ENCODE measurements around the gene SLX9. TPM values are rescaled to one million over a fixed set of nuclear protein-coding genes. Genes with fewer than 3 reads are reported as not detected.

The SLX9 gene
- total RNA-seq, 2 experiments from 2014 or later = 18.6 to 61.6 TPM

DNA sequence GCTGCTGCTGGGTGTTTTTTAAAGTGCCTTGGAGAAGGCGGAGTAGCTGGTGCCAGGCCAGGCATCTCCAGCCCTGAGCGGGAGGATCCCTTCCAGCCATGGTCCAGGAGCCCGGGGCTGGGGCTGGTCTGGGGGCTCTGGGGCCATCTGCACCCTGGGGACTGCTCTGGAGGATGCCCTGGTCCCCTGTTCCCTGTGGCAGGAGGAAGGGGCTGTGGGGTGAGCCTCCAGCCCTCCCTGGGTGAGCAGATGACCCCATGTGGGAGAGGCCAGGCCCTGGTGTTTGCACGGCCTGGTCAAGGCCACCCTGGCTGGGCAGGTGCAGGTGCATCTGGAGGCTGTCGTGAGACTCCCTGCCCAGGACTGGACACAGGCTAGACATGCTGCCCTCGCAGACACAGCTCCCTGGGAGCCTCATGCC lies 56.7 kb downstream of the SLX9 start:
- no TSS peak for BruUV-seq (replicated peaks)
- Histone ChIP-seq H3K9me2 (ENCODE audit: insufficient read depth, low read length) (no peaks in the 10 kb centered on the region), H3K36me3 (ENCODE audit: insufficient read depth, low read length) (no peaks in the 10 kb centered on the region), H3K4me3 (ENCODE audit: low read depth, low read length, poor library complexity, severe bottlenecking) (no peak overlapping the region), H2AFZ (ENCODE audit: low read length) (no peak overlapping the region), H3K4me1 (ENCODE audit: insufficient read depth, low read length, poor library complexity, severe bottlenecking) (no peaks in the 10 kb centered on the region), H3K27ac (ENCODE audit: low read depth, low read length, poor library complexity, severe bottlenecking) (no peak overlapping the region), H3K4me2 (ENCODE audit: low read length) (no peak overlapping the region), H3K9me3 (ENCODE audit: low read length) (no peaks in the 10 kb centered on the region), H3K79me2 (ENCODE audit: insufficient read depth, low read depth, low read length) (no peaks in the 10 kb centered on the region), H4K20me1 (ENCODE audit: insufficient read depth, low read length) (no peaks in the 10 kb centered on the region)
- ChIA-PET POLR2A (no interaction called here), CTCF (ENCODE audit: unreplicated experiment) (no interaction called here)
- DNase-seq (ENCODE audit: low spot score) = no peak
- intact Hi-C loops (cut with micrococcal nuclease; ENCODE audit: unreplicated experiment) = no loop called here
- TF ChIP-seq, protein P1, sequence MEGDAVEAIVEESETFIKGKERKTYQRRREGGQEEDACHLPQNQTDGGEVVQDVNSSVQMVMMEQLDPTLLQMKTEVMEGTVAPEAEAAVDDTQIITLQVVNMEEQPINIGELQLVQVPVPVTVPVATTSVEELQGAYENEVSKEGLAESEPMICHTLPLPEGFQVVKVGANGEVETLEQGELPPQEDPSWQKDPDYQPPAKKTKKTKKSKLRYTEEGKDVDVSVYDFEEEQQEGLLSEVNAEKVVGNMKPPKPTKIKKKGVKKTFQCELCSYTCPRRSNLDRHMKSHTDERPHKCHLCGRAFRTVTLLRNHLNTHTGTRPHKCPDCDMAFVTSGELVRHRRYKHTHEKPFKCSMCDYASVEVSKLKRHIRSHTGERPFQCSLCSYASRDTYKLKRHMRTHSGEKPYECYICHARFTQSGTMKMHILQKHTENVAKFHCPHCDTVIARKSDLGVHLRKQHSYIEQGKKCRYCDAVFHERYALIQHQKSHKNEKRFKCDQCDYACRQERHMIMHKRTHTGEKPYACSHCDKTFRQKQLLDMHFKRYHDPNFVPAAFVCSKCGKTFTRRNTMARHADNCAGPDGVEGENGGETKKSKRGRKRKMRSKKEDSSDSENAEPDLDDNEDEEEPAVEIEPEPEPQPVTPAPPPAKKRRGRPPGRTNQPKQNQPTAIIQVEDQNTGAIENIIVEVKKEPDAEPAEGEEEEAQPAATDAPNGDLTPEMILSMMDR (conservative IDR thresholded peaks at IDR 0.05; ENCODE audit: low read length) = no peak
- TF ChIP-seq EZH2phosphoT487 (IDR thresholded peaks at IDR 0.05; ENCODE audit: borderline replicate concordance, low read depth, low read length) = no peak

DNA sequence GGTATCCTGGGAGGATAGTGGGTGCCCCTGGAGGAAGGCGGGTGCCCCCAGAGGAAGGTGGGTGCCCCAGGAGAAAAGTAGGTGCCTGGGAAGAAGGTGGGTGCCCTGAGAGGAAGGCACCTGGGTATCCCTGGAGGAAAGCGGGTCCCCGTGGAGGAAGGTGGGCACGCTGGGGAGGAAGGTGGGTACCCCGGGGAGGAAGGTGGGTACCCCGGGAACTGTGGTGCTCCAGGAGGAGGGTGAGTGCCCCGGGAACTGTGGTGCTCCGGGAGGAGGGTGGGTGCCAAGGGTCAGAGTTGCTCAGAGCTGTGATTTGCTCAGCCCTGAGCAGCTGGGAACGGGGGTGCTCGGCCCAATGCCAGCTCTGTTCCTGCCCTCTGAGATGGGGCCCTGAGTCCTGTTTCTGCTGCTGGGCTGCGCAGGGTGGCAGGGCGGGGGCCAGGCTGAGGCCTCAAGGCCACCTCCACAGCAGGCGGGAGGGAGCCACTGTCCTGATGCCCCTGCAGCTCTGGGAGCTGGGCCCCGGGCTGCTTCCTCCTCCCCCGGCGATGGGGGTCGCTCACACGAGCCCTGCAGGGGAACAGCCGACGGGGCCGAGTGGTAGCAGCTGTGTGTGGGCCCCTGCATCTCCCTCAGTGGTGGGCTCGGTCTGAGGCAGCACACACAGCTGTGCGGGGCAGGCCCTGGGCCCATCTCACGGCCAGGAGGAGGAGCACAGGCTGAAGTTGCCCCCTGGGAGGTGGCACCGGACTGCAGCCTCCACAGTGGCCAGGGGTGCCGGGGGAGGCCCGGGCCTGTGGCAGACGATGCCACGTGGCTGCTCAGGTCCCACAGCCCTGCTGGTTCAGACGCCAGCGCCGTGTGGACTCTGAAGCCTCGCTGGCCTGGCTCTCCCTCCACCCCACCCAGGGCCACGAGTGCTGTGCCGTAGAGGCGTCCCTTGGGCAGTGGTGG lies 57.4 kb downstream of the SLX9 start:
- CTCF ChIA-PET (ENCODE audit: unreplicated experiment) = no interaction called here

More for the DNA sequence above, 57.4 kb downstream of the SLX9 start:
- no peaks in the 10 kb centered on the region for H3K9me2 ChIP-seq (ENCODE audit: insufficient read depth, low read length)
- DNase-seq (ENCODE audit: low spot score) = no peak
- intact Hi-C loops (cut with micrococcal nuclease; ENCODE audit: unreplicated experiment) = no loop called here
- BruUV-seq (replicated peaks) = no TSS peak
- no peaks in the 10 kb centered on the region for H3K36me3 ChIP-seq (ENCODE audit: insufficient read depth, low read length)
- H3K27ac ChIP-seq (ENCODE audit: low read depth, low read length, poor library complexity, severe bottlenecking) = no peak overlapping the region
- no peaks in the 10 kb centered on the region for H4K20me1 ChIP-seq (ENCODE audit: insufficient read depth, low read length)
- no peaks in the 10 kb centered on the region for H3K9me3 ChIP-seq (ENCODE audit: low read length)
- POLR2A ChIA-PET = no interaction called here
- H3K4me1 ChIP-seq (ENCODE audit: insufficient read depth, low read length, poor library complexity, severe bottlenecking) = no peaks in the 10 kb centered on the region
- no peaks in the 10 kb centered on the region for H3K79me2 ChIP-seq (ENCODE audit: insufficient read depth, low read depth, low read length)
- TF ChIP-seq, protein P1 (conservative IDR thresholded peaks at IDR 0.05; ENCODE audit: low read length) = no peak
- no peak for TF ChIP-seq EZH2phosphoT487 (IDR thresholded peaks at IDR 0.05; ENCODE audit: borderline replicate concordance, low read depth, low read length)
- H2AFZ ChIP-seq (ENCODE audit: low read length) = no peak overlapping the region
- H3K4me3 ChIP-seq (ENCODE audit: low read depth, low read length, poor library complexity, severe bottlenecking) = no peak overlapping the region
- no peak overlapping the region for H3K4me2 ChIP-seq (ENCODE audit: low read length)
